Neural cell (in vitro differentiated cells): ENCODE results near the gene OR2S2. TPM values are rescaled to one million over a fixed set of nuclear protein-coding genes. Genes with fewer than 3 reads are reported as not detected.

Experiments used
- H2AFZ ChIP-seq: fragments of 200-600, 300-800 bp; sonication (generic), shearing (Covaris generic); 2 replicates; pipeline ENCODE4 v1.6.0; 2014; ENCODE audit warnings: low read depth, mild to moderate bottlenecking, antibody characterized with exemption, low read length, moderate library complexity
- H3F3A ChIP-seq: fragments of 200-600 bp; shearing (Covaris generic); 2 replicates; pipeline ENCODE4 v1.6.1; 2016; ENCODE audit warnings: mild to moderate bottlenecking, moderate library complexity, mixed read lengths, antibody characterized with exemption, low read length; ENCODE audit not compliant: insufficient read depth, poor library complexity, severe bottlenecking
- H3K27ac ChIP-seq: fragments of 200-600, 300-800 bp; sonication (generic), shearing (Covaris generic); 2 replicates; pipeline ENCODE4 v1.5.1; 2014; ENCODE audit warnings: mild to moderate bottlenecking, low read length, moderate library complexity
- H3K27me3 ChIP-seq: fragments of 300-800, 200-600 bp; sonication (generic), shearing (Covaris generic); 2 replicates; pipeline ENCODE4 v1.6.0; 2014; ENCODE audit warnings: mild to moderate bottlenecking, low read depth, low read length, moderate library complexity; ENCODE audit not compliant: insufficient read depth
- H3K36me3 ChIP-seq: fragments of 300-800, 200-600 bp; sonication (generic), shearing (Covaris generic); 2 replicates; pipeline ENCODE4 v1.5.1; 2014; ENCODE audit warnings: mild to moderate bottlenecking, antibody characterized with exemption, low read length, moderate library complexity; ENCODE audit not compliant: insufficient read depth
- H3K4me2 ChIP-seq: fragments of 300-800, 200-600 bp; sonication (generic), shearing (Covaris generic); 2 replicates; pipeline ENCODE4 v1.6.0; 2014; ENCODE audit warnings: mild to moderate bottlenecking, low read length
- H3K4me3 ChIP-seq: fragments of 300-800, 200-600 bp; sonication (generic), shearing (Covaris generic); 2 replicates; pipeline ENCODE4 v1.5.1; 2014; ENCODE audit warnings: mild to moderate bottlenecking, low read length, moderate library complexity
- H3K79me2 ChIP-seq: fragments of 200-600 bp; shearing (Covaris generic); replicated peaks from 2 replicates; pipeline ENCODE4 v1.6.0; 2014; ENCODE audit warnings: mild to moderate bottlenecking, low read length, moderate library complexity; ENCODE audit not compliant: insufficient read depth
- H3K9ac ChIP-seq: fragments of 300-800, 200-600 bp; sonication (generic), shearing (Covaris generic); 2 replicates; pipeline ENCODE4 v1.6.1; 2016; ENCODE audit warnings: mild to moderate bottlenecking, low read length, mixed read lengths
- H3K9me2 ChIP-seq: fragments of 200-600 bp; shearing (Covaris generic); 2 replicates; pipeline ENCODE4 v1.6.1; 2016; ENCODE audit warnings: mild to moderate bottlenecking, low read length, mixed read lengths; ENCODE audit not compliant: insufficient read depth
- H3K9me3 ChIP-seq: fragments of 200-600, 300-800 bp; sonication (generic), shearing (Covaris generic); 2 replicates; pipeline ENCODE4 v1.6.1; 2016; ENCODE audit warnings: mild to moderate bottlenecking, mixed run types, low read length, moderate library complexity, mixed read lengths
- H4K20me1 ChIP-seq: fragments of 200-600 bp; shearing (Covaris generic); 2 replicates; pipeline ENCODE4 v1.6.1; 2016; ENCODE audit warnings: mild to moderate bottlenecking, mixed run types; ENCODE audit not compliant: insufficient read depth
- CTCF ChIP-seq: fragments of 450-650 bp; IDR thresholded peaks from 2 replicates; pipeline ENCODE4 v1.5.1; 2014; ENCODE audit warnings: antibody characterized with exemption, mild to moderate bottlenecking, moderate library complexity; ENCODE audit not compliant: poor library complexity, severe bottlenecking
- EP300 ChIP-seq: fragments of 450-650 bp; conservative IDR thresholded peaks from 2 replicates; pipeline ENCODE4 v1.6.1; 2014; ENCODE audit warnings: antibody characterized with exemption, mild to moderate bottlenecking, moderate library complexity; ENCODE audit not compliant: poor library complexity, severe bottlenecking
- EZH2 ChIP-seq: fragments of 200-600, 300-800 bp; shearing (Covaris generic), sonication (generic); IDR thresholded peaks from 2 replicates; pipeline ENCODE4 v1.6.1; 2014; ENCODE audit warnings: antibody characterized with exemption, low read length, borderline replicate concordance, mild to moderate bottlenecking; ENCODE audit not compliant: insufficient read depth, poor library complexity, severe bottlenecking
- MXI1 ChIP-seq: fragments of 450-650 bp; conservative IDR thresholded peaks from 2 replicates; pipeline ENCODE4 v1.6.1; 2014; ENCODE audit warnings: antibody characterized with exemption, mild to moderate bottlenecking; ENCODE audit not compliant: poor library complexity, severe bottlenecking
- POLR2AphosphoS5 ChIP-seq: IDR thresholded peaks from 2 replicates; pipeline ENCODE4 v1.6.1; 2012
- RAD21 ChIP-seq: fragments of 450-650 bp; conservative IDR thresholded peaks from 2 replicates; pipeline ENCODE4 v1.6.1; 2014; ENCODE audit warnings: antibody characterized with exemption, mild to moderate bottlenecking, moderate library complexity
- REST ChIP-seq: IDR thresholded peaks from 2 replicates; pipeline ENCODE4 v1.6.1; 2012; ENCODE audit warnings: borderline replicate concordance
- SMC3 ChIP-seq: fragments of 450-650 bp; conservative IDR thresholded peaks from 2 replicates; pipeline ENCODE4 v1.6.1; 2014; ENCODE audit warnings: antibody characterized with exemption, mild to moderate bottlenecking, moderate library complexity; ENCODE audit not compliant: poor library complexity
- TAF1 ChIP-seq: IDR thresholded peaks from 2 replicates; pipeline ENCODE4 v1.6.1; 2012; ENCODE audit warnings: low read depth
- polyA plus RNA-seq: library from polyadenylated mRNA; depleted of rRNA; stranded (reverse); fragments of >200 nt; gene quantifications from 2 replicates; pipeline ENCODE4 v1.2.3, GENCODE V29; 2014

Gene OR2S2
- polyA plus RNA-seq, 1 donor from 2014 or later, result not detected

- Histone ChIP-seq H3F3A (no peaks in the 10 kb centered on the region), H2AFZ (no peak overlapping the region), H3K36me3 (no peaks in the 10 kb centered on the region), H3K79me2 (no peaks in the 10 kb centered on the region), H3K4me2 (no peak overlapping the region), H3K9me3 (no peaks in the 10 kb centered on the region), H4K20me1 (no peaks in the 10 kb centered on the region), H3K9ac (no peak overlapping the region), H3K27ac (no peak overlapping the region), H3K4me3 (no peak overlapping the region), H3K27me3 (no peaks in the 10 kb centered on the region), H3K9me2 (no peaks in the 10 kb centered on the region)
- TF ChIP-seq SMC3 (no peak), RAD21 (no peak), REST (no peak), EP300 (no peak), TAF1 (no peak), MXI1 (no peak), CTCF (no peak), POLR2AphosphoS5 (no peak), EZH2 (no peak)
Measured at GRCh38 chr9:35939679-35940250, 18.2 kb downstream of the OR2S2 start.

GRCh38 chr9:35938474-35939356 is 19.2 kb downstream of the OR2S2 start:
- no peaks in the 10 kb centered on the region for H4K20me1 ChIP-seq
- no peaks in the 10 kb centered on the region for H3F3A ChIP-seq
- H3K36me3 ChIP-seq, result no peaks in the 10 kb centered on the region
- H3K79me2 ChIP-seq, result no peaks in the 10 kb centered on the region
- H3K4me2 ChIP-seq, result no peak overlapping the region
- H3K9me3 ChIP-seq, result no peaks in the 10 kb centered on the region
- H3K27me3 ChIP-seq, result no peaks in the 10 kb centered on the region
- no peak overlapping the region for H3K9ac ChIP-seq
- TF ChIP-seq EZH2 (no peak), EP300 (no peak), CTCF (no peak)
- no peak overlapping the region for H3K4me3 ChIP-seq
- no peaks in the 10 kb centered on the region for H3K9me2 ChIP-seq
- H2AFZ ChIP-seq, result no peak overlapping the region
- H3K27ac ChIP-seq, result no peak overlapping the region
